HG03064 (cell line): ENCODE results near the gene KIF16B.

Experiments
- ATAC-seq: cut with Tn5 transposase; IDR thresholded peaks from one replicate; pipeline ENCODE4 v1.9.1; 2021; ENCODE audit warnings: low read depth; ENCODE audit not compliant: unreplicated experiment

The KIF16B gene

GRCh38 chr20:16314748-16315159 is 258.5 kb downstream of the KIF16B start:
- ATAC-seq = no peak

- ATAC-seq = no peak
Observed at GRCh38 chr20:16314320-16314719, 258.9 kb downstream of the KIF16B start.

GRCh38 chr20:16313917-16314316 is 259.3 kb downstream of the KIF16B start:
- no peak for ATAC-seq

GRCh38 chr20:16312998-16313397 is 260.2 kb downstream of the KIF16B start:
- no peak for ATAC-seq

- no peak for ATAC-seq
Observed at GRCh38 chr20:16311756-16312155, 261.5 kb downstream of the KIF16B start.

- no peak for ATAC-seq
Observed at GRCh38 chr20:16308754-16309153, 264.5 kb downstream of the KIF16B start.

- no peak for ATAC-seq
Observed at GRCh38 chr20:16302818-16303217, 270.4 kb downstream of the KIF16B start.

GRCh38 chr20:16301986-16302385 is 271.3 kb downstream of the KIF16B start:
- no peak for ATAC-seq

- no peak for ATAC-seq
Observed at GRCh38 chr20:16299897-16300296, 273.4 kb downstream of the KIF16B start.

- no peak for ATAC-seq
Observed at GRCh38 chr20:16296931-16297330, 276.3 kb downstream of the KIF16B start.

- no peak for ATAC-seq
Observed at GRCh38 chr20:16295534-16295933, 277.7 kb downstream of the KIF16B start.

- no peak for ATAC-seq
Observed at GRCh38 chr20:16293590-16293989, 279.7 kb downstream of the KIF16B start.

GRCh38 chr20:16292226-16292880 is 280.9 kb downstream of the KIF16B start:
- no peak for ATAC-seq

- ATAC-seq = no peak
Observed at GRCh38 chr20:16290358-16290757, 282.9 kb downstream of the KIF16B start.

- ATAC-seq = no peak
Observed at GRCh38 chr20:16287776-16288175, 285.5 kb downstream of the KIF16B start.

GRCh38 chr20:16286601-16287000 is 286.6 kb downstream of the KIF16B start:
- no peak for ATAC-seq

GRCh38 chr20:16284385-16285100 is 288.7 kb downstream of the KIF16B start:
- ATAC-seq = no peak

- ATAC-seq = no peak
Observed at GRCh38 chr20:16283978-16284377, 289.3 kb downstream of the KIF16B start.

GRCh38 chr20:16283307-16283706 is 289.9 kb downstream of the KIF16B start:
- ATAC-seq = no peak

GRCh38 chr20:16280219-16280618 is 293.0 kb downstream of the KIF16B start:
- no peak for ATAC-seq

- ATAC-seq = no peak
Observed at GRCh38 chr20:16279320-16279719, 293.9 kb downstream of the KIF16B start.
